IPS-11a (cell line): Measurements from ENCODE around the gene ZNF749.

ENCODE experiments used
- H3K4me3 ChIP-seq: one replicate; pipeline ENCODE4 v1.5.1; 2013; ENCODE audit warnings: low read depth, low read length, control low read depth

Gene ZNF749

GRCh38 chr19:57465680-57466381 lies 30.7 kb downstream of the ZNF749 start:
- no peak overlapping the region for H3K4me3 ChIP-seq

- no peak overlapping the region for H3K4me3 ChIP-seq
Measured at GRCh38 chr19:57466489-57466888, 31.4 kb downstream of the ZNF749 start.

GRCh38 chr19:57473646-57474045 lies 38.5 kb downstream of the ZNF749 start:
- H3K4me3 ChIP-seq = no peak overlapping the region

GRCh38 chr19:57477191-57478008 lies 42.3 kb downstream of the ZNF749 start, which contains the start of gene ZNF772:
Gene ZNF772, minus strand, starts transcription at chr19:57477566. Its CDS starts 257 bp downstream, at chr19:57477309.
- H3K4me3 ChIP-seq = peak within 1 kb of the TSS; percentile 95

- peak within 1 kb of the TSS; percentile 75 for H3K4me3 ChIP-seq
Measured at GRCh38 chr19:57487477-57488298, 52.6 kb downstream of the ZNF749 start, which contains the start of gene ZNF419. Gene ZNF419, plus strand, starts transcription at chr19:57487750. Its CDS starts 201 bp downstream, at chr19:57487951.

- H3K4me3 ChIP-seq = peak overlapping the region; percentile 25
Measured at GRCh38 chr19:57488299-57488644, 53.1 kb downstream of the ZNF749 start.
